Stimulated activated CD8-positive, alpha-beta memory T cell treated with anti-CD3 and anti-CD28 coated beads, Interleukin-7, amount 100 ng/mL, for 4 hours (primary cell): Measurements from ENCODE around the gene ARID3C.

ENCODE experiments used
- DNase-seq, 2 donors: peaks; one replicate each; pipeline ENCODE4 v3.0.0-alpha.2; 2020; ENCODE audit warnings: low read depth in 2 of 2

Gene ARID3C

DNA sequence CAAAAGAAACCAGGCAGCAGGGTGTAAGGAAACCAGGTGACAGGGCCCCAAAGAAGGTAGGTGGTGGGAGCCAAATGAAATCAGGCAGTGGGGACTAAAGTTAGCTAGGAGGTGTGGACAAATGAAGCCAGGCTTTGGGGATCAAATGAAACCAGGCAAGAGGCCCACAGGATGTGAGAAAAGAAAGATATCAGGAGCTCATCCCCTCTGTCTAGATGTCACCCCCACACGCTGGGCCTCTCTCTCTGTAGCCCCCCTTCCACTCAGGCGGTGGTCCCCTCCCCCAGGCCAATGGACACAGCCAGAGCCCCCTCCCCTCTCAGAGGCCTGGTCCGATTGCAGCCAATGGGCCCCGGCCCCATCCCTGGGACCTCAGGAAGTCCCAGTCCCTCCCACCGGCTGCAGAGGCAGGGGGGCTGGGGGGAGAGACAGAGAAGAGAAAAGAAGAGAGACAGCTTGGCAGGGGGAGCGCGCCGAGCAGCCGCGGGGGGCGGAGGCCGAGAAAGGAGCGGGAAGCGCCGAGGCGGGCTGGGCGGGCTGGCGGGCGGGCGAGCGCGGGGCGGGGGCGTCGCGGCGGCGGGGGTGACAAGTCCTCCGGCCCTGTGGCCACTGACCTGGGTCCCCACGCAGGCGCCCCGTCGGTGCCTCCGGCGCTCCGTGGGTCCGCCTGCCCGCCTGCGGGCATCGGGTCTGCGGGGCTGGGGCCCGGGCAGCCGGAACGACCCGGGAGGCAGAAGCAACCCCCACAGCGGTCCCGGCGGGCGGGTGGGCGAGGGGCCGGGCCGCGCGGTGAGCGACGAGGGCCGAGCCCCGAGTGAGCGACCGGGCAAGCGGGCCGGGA, 51.2 kb downstream of the ARID3C start:
- DNase-seq = no peak

DNA sequence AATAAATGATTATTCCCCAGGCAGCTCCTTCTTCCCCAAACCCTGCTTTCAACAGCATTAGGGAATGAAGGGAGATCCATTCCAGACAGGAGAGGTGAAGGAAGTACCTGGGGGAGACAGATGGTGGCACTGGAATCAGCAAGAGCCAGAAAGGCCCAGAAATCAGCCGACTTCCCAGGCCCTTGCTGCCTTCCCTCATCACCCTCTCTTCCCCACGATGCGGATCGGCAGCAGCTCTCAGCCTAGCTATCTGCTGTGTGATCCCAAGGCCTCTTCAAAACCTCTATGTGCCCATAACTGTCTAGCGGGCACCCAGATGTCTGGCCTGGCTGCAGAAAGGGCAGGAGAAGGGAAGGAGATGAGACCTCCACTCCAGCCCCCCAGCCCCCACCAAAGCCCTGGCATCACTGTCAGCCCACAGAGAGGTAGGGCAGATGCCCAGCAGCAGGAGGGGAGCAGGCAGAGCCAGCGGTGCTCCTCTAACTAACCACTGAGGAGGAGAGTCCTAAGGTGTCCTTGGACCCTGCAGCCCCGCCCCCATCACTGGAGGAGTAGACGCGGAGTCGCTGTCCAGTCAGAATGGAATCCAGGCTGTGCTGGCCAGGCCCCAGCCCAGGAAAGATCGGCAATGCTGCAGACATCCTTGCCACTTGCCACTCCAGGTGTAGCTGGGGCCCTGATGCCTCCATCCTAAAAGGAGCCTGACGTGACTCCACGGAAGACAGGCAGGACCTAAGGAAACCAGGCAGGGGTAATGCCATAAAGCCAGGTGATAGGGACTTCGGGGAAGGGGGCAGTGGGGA, 52.1 kb downstream of the ARID3C start:
- no peak for DNase-seq

DNA sequence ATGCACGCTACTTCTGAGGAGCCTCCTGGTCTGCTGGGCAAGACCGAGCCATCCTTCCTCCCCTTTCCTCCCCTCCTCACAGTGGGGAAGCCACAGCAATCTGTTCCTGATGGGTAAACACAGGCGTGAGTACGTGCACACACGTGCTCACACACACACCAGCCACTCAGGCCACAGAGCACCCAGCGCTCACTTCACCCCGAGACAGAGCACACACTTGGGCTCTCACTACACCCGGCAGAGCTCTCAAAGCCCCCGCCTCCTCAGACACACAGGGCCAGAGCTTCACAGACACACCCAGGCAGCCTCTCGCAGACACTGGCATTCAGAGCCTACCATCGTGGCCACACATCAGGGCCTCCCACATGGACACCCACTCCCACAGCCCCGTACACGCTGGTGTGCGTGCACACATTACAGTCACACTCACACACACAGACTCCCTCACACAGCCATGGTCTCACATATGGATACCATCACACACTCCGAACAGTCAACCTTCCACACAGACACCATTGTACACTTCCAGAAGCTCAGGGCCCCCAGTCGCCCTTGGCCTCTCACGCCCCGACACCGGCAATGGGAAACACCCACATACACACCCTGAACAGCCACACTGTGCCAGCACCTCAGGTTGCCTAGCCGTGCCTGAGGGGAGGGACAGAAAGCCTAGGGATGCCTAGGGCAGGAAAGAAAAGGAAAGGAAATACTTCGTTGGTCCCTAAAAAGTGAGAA, 52.8 kb downstream of the ARID3C start:
- no peak for DNase-seq

DNA sequence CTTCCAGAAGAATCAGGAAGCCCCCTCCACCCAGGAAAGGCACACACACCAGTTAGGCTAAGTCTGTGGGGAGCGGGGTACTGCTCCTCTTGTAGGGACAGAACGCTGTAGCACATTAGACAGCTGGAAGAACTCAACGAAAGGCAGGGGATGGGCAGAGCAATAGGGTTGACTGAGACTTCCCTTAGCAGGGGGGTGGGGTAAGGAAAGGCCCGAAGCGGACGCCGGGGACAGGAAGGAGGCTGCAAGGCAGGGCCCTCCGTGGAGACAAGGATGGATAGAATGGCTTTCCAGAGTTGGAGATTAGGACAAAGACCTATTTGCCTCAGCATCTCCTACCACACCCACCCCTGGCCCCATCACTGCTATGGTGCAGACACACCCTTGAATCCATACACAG, 53.6 kb downstream of the ARID3C start:
- no peak for DNase-seq

DNA sequence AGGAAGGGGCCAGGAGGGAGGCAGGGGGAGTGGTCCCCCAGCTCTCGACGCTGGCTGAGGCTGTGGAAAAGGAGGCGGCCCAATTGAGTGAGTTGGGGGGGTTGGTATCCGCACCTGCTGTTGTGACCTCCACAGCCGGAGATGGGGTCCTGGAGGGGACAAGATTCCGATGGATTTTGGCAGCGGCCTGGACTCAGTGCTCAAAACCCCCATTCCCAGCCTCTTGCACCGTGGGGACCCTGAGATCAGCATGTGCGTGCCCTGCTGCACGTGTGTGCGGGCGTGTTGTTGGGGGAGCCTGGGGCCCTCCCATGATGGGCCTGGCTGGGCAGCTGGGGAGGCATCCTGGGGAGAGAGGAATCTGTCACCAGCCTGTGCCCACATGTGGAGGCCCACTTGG, 54.3 kb downstream of the ARID3C start:
- no peak for DNase-seq

DNA sequence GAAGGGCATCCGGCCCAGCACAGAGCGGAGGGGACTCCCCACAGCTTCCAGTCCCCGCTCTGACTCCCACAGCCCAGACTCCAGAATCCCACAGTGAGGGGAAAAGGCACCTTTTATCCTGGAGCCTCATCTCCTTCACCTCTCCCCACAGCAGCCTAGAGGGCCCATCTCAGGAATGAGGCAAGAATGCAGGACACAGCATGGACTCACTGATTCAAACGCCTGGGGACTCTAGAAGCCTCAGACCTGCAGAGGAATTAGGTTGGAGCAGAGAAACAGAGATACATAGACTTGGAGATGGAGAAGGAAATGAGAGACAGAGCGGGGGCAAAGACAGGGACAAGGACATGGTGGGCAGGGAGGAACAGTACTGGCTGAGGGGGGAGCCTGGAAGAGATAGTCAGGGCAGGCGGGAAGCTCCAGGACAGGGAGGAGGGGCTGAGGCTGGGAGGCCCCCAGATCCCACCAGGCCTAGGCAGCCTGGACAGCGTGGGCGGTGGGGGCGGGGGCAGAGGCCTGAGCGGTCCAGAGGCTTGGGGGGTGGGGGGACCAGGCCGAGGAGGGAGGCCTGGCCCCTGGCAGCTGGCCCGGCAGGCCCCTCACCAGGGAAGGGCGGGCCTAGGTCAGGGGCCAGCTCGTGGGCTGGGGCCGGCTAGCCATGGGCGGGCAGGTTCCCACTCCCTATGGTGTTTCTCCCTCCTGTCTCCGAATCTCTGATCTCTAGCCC, 55.1 kb downstream of the ARID3C start:
- DNase-seq = no peak

DNA sequence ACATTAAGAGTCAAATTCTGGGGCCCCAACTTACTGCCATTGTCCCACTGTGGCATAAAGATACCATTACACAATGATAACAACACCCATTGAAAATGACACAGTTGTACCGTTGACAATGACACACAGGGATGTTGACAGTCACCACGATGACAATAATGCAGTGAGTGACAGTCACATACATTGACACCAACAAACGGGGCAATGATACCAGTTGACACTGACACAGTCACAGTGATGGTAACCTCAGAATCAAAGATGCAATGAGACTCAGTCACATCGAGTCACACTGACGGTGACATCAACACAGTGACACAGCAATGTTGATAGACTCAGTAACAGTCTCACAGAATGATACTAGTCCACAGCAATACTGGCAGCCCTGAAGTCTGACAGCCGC, 56.2 kb downstream of the ARID3C start:
- no peak for DNase-seq

DNA sequence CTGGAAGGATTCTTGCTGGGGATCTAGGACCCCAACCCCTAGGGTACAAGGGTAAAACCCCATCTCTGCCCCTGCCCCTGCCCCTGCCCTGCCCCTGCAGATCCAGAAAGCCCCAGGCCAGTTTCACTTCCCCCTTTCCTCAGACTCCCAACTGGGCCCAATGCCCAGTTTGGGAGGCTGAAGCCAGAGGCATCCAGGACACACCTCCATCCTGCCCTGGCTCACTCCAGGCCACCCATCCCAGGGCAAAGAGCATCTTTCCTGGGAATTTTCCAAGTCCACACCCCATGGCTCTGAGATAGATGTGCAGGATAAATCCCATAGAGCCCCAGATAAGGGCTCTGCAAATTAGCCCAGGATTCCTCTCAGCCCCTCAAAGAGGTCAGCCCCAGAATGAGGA, 56.8 kb downstream of the ARID3C start:
- DNase-seq = no peak

DNA sequence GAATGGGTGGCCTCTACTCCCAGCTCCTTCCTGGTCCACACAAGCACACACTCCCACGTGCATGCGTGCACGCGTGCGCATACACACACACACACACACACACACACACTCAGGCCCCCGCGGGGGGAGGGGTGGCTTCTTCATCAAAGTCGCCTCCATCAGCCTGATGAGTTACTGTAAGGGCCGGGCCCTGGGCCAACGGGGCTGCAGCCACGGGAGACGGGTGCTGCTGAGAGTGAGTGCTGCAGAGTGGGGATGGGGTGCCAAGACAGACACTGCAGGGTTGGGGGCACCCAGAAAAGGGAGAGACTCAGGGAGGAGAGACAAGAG, 57.4 kb downstream of the ARID3C start:
- DNase-seq = no peak
